RPMI8226 (cell line): ENCODE data around the gene TNS4.

ENCODE experiments used
- DNase-seq: peaks from one replicate; pipeline ENCODE4 v3.0.0-alpha.2; 2015

The TNS4 gene

DNA sequence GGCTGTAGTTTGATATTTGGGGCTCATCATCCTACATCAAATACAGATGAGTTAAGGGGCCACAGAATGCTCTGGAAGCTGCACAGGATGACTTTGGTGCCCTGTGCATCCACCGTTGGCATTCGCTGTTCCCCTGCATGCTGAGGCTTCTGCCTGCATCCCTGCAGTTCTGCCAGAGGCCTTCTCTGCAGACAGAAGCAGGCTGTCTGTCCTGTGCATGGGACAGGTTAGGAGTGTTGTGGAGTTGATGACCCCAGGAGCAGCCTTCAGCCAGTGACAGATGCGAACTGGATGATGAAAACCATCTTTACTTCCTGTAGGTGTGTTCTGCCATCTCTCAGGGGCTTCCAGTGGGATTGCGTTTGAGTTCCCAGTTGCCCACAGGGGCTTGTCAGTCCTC, 13.6 kb upstream of the TNS4 start:
- no peak for DNase-seq

DNA sequence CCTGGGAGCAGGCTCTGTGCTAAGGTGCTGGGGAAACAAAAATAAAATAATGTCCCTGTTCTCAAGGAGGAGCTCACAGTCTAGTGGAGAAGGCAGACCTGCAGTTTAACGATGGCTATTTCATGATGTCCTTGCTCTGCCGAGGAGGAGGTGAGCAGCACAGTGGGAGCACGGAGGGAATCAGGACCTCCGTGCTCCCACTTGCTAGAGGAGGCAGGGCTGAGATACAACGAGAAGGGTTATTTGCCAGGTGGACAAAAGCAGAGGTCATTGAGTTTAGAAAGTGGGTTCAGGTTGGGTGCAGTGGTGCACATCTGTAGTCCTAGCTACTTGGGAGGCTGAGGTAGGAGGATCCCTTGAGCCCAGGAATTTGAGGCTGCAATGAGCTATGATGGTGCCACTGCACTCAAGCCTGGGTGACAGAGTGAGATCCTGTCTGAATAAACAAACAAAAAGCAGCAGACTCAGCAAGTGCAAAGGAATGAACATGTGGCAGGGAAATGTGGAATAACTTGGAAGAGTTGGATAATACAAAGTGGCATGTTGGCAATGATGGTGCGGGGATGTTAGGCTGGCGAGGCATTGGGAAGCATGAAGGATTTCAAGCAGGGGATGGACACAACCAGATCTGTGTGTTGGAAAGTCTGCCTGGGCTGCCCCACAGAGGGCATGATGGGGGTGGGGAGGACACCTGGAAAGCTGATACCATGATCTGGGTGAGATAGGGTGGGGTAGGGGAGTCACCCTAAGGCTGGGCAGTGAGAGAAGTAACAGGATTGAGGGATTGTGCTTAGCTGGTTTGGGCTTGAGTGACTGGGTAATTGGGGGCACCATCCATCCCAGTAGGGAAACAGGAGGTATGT, 12.8 kb upstream of the TNS4 start:
- DNase-seq: no peak

DNA sequence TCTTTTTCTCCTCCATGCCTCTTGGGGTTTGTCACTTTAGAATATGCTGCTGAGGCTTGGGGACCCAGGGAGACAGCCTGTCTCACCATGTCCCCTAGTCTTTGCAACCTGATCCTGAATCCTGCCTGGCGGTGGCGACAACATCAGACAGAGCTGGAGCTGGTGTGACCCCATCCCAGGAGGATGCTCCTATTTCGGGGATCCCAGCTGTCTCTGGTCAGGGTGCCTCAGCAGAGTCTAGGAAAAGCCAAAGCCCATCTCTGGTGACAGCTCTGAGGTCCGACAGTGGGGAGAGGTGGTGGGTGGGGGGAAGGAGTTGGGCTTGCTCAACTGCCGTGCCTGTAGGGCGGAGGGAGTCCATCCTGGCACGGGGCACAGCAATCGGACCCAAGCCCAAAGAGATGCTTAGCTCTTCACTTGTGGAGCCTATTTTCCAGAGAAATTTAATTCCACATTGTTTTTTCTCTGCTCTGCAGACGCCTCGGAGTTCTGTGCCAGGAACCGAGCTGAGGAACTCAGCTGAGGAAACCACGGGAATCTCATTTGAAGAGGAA, 10.3 kb upstream of the TNS4 start:
- no peak for DNase-seq

DNA sequence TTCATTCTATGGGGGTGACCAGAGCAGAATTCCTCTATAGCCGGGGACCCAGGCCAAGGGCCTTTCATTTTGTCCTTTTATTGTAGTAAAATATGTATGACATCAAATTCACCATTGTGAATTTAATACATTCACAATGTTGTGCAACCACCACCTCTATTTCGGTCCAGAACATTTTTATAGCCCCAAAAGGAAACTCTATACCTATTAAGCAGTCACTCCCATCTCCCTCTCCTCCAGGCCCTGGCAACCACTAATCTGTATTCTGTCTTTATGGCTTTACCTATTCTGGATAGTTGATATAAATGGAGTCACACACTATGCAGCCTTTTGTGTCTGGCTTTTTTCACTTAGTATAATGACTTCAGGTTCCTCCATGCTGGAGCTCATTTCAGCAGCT, 9.7 kb upstream of the TNS4 start:
- DNase-seq: no peak

DNA sequence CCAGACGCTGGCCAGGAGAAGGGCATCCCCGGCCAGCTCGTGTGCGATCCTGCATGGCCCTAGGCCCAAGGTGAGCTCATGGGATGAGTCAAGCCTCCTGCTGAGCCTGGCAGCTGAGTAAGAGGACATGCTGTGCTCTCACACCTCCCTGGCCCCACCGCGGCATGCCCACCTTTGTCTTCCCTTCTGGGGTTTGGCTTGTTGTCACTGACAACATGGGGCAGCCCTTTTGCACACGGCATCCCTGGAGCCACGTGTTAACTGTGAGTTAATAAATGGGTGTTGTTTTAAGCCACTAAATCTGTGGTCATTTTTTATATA, 8.9 kb upstream of the TNS4 start:
- DNase-seq: no peak

DNA sequence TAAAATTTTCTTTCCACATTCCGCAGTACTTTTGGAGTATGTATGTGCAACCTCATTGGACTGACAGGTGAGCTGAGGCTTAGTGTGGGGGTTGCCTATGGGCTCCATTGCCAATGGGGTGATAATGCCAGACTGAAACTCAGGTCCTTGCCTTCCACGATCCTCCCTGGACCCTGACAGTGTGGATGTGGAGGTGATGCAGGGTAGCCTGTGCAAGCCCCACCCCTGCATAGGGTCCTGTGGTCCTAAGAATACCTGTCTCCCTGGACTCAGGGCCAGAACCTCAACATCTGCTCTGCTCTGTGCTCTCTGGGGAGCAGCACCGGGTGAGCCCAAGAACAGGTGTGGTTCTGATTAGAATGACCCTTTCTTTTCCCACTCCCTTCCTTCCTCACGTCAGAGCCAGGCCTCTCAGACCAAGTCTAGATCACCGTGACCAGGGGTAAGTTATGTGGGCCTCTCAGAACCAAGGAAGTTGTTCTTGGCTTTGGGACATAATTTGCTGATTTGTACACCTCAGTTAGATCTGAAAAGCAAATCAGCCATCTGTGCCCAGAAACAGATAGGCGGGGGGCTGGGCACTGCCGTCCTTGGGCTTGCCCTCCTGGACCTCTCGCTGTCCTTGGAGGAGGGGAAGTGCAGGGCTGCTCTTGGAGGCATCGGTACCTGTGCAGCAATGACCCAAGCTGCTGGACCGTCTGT, 8.4 kb upstream of the TNS4 start:
- DNase-seq: no peak

DNA sequence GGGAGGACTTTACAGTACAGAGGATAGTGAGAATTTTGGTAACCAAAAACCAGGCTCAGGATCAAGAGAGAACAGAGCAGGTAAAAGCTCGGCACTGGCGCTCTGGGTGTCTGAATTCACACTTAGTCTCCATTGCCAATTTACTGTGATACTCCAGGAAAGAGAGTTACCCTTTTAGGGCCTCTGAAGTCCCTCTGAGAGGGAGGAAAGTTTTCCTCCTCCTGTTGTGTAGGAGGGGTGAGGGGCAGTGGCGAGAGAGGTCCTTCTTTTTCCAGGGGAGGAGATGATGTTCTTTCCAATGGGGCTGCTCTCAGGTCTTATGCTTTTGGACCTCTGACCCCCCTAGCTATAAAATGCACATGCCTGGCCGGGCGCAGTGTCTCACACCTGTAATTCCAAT, 5.4 kb upstream of the TNS4 start:
- DNase-seq: no peak

DNA sequence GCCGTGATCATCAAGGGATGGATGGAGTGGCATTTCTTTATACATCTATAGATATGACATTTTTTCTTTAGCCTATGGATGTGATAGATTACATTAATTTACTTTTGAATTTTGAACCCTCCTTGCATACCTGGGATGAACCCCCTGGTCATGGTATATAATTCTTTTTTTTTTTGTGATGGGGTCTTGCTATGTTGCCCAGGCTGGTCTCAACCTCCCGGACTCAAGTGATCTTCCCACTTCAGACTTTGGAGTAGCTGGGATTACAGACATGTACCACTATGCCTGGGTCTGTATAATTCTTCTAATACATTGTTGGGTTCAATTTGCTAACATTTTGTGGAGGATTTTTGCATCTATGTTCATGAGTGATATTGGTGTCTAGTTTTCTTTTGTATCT, 1.7 kb upstream of the TNS4 start:
- DNase-seq: no peak

DNA sequence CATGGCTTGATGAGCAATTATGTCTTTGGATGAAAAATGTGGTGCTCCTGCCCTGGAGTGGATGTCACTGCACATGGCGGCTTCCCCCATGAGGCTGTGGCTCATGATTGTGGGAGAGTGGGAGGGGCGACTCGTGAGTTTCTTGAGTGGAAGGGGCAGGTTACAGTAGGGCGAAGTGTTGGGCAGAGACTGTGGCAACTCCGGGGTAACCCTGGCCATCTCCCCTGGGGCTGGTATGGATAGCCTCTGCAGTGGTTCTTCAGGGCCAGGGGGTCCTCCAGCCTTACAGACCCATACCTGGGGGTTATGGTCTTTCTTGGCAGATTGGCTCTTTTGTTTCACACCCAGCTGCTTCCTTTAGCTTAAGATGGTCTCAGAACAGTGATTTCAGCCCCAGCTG, 1.3 kb upstream of the TNS4 start:
- DNase-seq: no peak

DNA sequence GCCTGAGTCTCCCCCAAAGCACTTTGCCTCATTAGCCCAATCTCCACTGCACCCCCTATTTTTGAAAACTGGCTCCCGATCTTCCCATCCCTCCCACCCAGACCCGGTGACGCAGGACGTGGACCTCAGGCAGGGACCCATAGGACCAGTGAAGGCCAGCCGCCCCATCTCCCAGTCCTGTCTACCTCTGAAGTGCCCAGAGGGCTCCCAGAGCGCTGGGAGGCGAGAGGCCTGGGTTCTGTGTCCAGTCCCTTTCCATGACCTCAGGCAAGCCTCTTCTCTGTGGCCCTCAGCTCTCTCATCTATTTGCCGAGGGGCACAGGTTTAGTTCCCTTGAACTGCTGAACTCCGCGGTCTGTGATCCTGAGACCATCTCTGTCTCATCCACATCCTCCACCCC, 714 bp downstream of the TNS4 start:
- DNase-seq: no peak

DNA sequence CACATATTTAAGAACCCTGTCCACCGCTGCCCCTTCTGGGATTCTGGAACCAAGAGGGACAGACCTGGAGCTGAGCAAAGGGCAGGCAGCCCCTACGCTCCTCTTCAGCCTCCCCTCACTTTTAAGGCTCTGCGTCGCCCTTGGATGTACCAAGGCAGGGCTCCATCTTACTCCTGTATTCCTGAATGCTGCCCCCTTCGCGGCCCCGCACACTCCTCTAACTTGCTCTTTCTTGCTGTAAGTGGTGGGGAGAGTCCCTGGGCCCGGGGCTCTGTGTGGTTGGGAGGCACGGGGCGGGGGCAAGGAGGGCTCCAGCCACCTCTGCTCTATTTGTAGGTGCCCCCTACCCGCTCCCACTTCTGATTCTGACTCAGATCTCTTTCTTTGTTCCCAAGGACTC, 1.2 kb downstream of the TNS4 start:
- DNase-seq: no peak

DNA sequence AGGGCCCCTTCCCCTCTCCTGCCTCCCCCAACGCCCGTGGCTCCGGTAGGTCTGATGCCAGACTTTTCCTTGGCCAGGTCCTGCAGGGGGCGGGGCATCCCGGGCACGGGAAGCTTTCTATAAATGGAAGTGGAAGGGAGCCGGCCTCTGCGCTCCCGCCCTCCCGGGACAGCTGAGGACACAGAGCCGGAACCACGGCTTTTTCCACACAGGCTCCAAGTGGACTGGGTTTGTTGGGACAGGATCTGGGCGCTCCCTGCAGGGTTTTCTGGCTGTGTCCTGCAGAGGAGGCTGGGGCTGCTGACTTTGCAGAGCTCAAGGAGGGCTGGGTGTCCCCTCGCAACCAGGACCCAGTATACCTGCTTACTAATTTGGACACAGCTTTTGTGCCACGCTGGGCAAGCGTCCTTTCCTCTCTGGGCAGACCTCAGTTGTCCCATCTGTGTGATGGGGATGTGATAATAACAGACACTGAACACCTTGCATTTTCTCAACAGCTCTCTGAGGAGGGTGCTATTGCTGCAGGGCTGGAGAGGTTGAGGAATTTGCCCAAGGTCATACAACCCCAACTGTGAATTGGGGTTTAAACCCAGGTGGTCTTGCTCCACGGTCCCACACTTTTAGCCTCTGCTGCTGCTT, 1.8 kb downstream of the TNS4 start:
- DNase-seq: no peak

DNA sequence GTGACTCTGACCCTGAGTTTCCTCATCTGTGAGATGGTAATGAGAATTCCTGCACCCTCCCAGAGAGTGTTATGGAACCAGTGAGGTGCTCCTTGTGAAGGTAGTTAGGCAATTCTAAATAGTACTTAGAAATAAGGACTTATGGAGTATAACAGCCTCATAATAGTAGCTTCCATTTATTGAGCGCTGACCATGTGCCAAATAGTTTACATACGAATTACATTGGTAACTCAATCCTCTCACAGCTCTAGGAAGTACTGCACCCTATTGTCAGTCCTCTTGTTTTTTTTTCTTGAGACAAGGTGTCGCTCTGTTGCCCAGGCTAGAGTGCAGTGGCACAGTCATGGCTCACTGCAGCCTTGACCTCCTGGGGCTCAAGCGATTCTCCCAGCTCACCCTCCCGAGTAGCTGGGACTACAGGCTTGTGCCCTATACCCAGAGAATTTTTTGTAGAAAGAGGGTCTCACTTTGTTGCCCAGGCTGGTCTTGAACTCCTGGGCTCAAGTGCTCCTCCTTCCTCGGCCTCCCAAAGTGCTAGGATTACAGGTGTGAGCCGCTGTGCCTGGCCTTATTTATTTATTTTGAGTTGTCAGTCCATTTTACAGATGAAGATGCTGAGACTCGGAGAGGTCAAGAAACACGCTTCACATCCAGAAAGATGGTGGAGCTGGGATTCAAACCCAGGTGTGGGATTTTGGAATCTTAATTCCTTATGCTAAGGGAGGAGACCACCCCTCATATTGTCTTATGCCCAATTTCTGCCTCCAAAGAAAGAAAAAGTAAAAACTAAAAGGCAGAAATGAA, 2.9 kb downstream of the TNS4 start:
- DNase-seq: no peak

DNA sequence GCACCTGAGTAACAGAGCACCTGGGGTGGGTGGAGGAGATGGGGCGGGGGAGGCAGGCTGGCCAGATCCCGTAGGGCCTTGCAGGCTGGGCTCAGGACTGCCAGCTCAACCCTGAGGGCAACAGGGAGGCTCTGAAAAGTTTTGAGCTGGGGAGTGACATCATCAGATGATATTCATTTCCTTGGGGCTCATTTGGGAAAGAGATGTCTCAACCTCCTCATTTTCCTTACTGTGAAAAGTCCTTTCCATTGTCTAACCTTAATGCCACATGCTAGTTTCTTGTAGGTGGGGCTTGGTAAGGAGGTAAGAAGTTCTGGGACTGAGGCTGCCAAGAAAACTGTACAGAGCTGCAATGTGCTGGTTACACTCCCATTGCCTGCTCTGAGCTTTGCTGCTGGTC, 3.7 kb downstream of the TNS4 start:
- DNase-seq: no peak

DNA sequence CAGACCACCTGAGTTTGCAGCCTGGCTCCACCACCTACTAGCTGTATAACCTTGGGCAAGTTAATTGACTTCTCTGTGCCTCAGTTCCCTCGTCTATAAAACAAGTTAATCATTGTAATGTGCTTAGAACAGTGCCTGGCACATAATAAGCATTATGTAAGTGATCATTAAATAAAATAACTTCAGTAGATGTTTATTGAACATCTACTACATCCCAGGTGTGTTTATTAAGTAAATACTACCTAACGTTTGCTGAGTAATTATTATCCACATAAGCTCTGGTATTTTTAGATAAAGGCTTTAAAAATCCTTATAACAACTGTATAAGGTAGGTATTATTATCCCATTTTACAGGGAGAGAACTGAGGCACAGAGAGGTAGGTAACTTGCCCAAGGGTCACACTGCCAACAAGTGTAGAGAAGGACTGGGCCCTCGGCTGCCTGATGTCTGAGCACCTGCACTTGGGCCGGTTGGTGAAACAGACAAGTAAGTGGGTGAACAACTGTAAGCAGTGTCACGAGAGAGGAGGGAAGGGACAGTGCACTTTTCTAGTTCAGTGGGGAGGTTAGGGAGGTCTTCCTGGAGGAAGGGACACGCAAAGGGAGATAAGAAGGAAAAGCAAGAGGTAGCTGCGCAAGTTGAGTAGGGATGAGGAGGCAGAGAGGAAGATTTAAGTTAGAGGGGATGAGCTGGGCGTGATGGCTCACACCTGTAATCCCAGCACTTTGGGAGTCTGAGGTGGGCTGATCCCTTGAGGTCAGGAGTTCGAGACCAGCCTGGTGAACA, 4.6 kb downstream of the TNS4 start:
- no peak for DNase-seq

DNA sequence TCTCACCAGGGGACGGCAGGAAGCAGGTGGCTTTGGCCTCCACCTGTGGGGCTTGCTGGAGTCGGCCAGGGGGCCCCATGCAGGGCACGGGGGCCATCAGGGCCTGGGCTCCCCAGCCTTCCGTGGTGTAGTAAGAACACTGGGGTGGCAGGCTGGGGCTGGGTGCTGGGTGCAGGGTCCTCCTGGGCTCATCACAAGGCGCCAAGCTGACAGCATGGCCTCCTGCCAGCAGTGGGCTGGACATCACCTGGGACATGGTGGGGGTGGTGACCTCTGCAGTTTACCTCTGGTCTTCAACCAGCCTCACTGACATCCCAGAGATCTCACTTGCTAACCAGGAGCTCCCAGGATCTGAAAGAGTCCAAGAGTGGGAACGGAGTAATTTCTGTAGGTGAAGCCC, 5.3 kb downstream of the TNS4 start:
- no peak for DNase-seq

DNA sequence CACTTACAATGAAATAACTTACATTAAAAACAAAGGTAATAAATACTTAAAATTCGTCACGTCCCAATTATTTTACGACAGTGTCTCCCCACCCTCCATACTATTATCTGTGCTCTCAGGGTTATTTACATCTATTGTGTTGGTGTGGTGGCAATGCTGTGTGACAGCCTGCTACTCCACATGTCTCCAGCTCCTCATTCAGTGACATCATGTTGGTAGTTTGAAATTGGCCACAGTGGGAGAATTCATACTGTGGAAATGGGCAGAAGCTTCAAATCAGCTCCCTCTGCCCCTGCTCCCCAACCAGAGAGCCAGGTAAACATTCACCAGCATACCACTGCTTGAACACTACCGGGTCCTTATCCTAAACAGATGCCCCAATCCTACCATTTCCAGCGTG, 6.3 kb downstream of the TNS4 start:
- no peak for DNase-seq

DNA sequence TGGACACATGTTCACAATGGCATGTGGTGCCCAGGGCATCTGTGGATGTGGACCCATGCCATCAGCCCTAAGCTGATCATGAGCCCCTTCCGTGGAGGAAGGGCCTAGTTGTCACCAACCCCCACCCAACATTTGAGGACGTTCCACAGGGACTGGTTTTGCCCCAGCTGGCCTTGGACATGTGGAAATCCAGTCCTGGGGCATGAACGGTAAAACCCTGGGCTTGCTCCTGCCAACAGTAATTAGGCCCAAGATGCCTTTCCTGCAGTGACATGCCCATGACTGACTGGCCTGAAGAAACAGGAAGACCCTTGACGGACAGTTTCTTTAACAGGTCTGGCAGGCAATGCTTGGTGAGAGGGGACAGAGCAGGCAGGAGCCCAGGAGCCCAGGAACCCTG, 7.7 kb downstream of the TNS4 start:
- DNase-seq: no peak

DNA sequence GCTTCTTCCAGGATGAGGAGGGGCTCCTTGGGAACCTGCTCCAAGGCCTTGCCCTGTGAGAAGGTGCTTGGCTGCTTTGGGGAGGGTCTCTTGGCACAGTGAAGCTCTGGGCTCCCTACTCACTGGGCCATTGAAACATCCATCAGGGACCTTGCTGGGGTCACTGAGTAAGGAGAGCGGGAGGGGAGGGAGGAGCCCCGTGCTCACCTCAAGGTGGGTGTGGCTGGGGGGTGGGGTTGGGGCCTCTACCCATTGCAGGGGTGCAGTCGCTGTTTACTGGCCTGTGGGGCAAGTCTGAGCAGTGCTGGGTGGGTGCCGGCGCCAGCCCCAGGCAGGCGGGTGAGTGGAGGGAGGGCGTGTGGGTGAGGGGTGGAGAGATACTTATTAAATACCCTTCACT, 9.9 kb downstream of the TNS4 start:
- DNase-seq: no peak

DNA sequence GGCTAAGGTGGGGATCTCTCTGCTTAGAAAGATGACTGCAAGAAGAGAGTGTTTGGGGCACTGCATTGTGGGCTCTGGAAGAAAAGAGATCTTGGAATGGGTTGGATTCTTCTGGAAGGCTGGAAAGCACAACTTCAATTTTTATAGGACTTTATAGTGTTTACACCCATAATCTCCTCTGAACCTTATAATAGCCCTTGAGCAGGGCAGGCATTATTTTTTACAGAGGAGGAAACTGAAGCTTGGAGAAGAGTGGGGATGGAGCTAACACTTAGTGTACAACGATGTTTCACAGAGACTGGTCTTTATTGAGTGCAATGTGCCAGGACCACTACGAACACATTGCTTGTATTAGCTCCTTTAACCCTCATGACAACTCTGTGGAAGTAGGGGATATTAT, 10.4 kb downstream of the TNS4 start:
- DNase-seq: no peak

DNA sequence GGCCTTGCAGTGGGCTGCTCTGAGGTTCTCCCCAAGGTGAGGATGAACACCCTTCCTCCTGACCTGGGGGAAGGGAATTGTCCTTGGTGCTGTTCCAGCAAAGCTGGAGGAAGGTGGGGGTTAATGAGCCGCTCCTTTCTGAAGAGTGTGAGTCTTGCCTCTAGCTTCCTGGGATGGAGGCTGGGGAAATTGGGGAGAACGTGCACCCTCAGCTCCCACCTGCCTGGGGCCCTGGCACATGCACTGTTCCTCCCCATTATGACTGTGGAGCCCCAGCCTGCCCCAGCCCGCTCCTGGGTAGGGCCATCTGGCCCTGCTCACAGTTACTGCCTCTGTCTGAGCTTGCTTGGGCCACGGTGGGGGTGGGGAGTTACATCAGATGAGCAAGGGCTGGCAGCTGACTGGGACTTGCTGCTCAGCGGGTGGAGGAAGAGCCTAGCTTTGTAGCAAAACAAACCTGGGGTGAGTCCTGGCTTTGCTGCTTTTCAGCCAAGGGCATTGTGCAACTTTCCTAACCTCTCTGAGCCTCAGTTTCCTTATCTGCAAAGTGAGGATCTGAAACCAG, 11.1 kb downstream of the TNS4 start:
- peak; percentile 64 for DNase-seq
